CD1c-positive myeloid dendritic cell (primary cell): Measurements from ENCODE around the gene EML1.

Experiments
- DNase-seq: peaks from one replicate; pipeline ENCODE4 v3.0.0-alpha.2; 2016; ENCODE audit errors: extremely low spot score

The EML1 gene

DNA sequence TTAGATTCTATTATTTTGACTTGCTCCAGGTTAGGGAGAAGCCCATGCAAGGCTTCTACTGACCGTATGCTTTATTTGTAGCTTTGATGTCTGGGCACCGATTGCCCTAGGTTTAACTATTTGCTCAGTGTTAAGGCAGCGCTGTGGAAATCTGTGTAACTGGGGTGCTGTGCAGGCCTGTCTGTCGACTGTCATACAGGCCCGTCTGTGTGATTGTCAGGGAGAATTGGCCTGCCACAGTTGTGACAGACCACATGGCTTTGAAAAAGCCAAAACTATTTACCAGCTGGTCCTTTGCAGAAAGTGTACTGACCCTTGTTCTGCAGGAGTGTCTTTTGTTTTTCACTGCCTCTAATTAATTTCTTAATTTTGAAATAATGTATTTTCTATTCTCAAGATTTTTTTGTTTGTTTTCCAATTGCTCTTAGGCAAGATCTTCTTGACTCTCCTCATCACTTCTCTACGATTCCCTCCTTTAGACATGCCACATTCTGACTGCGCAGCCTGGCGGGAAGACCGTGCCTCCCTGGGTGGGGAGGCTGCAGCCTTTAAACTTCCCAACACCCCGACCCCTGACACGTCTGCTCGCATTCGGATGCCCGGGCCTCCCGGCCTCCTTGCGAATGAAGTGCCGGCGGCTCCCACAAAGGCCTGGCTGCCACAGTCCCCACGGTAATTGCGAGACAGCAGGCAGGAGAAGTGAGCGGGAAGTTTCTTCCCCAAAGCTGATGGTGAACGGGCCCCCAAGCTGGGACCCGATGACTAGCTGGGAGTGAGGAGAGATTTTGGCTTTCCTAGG is 173.0 kb downstream of the EML1 start:
- DNase-seq = no peak

DNA sequence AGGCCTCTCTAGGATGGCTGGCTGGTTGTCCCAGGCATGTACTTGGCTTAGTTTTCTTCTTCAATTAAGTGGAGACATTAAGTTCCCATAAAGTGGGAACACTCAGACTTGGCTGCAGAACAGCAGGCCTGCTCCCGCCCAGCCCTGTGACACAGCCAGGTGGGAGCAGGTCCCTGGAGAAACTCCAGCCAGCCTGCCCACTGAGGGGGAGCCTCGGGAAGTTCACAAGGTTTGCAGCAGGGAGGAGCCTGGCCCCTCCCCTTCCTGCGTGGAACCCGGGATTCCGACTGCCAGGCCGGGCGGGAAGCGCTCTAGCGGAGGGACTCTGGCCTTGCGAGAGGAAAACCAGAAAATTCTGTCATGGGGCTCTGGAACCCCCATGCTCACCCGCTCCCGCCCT is 173.7 kb downstream of the EML1 start:
- DNase-seq = no peak

DNA sequence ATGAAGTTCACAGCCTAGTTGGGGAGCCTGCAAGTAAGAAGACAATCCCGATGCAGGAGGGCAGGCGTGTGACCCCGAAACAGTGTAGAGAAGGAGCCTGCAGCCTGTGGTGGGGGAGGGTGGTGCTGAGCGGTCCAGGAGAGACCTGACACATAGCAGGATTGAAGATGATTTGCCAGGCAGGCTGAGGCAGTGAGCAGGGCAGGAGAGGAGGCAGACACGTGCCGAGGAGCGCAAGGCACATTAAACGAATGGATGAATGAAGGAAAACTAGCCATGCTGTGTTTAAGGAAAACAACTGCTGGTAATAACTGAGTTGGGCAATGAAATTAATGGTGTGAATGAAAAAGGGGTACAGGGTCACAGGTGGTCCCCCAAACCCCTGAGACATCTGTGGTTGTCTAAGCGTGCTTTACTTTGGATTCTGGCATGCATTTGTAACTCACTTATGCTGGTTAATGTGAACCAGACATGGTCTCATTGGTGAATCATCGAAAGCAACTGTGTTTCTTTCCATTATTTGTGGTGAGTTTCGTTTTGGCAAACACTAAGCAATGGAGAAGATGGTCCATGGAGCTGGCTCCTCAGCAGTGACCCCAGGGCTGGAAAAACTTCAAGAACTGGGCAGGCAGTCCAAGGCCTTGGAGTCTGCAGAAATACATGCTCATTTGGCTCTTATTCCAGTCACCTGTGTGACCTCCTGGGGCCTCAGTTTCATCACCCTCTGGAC is 175.1 kb downstream of the EML1 start:
- DNase-seq = no peak

DNA sequence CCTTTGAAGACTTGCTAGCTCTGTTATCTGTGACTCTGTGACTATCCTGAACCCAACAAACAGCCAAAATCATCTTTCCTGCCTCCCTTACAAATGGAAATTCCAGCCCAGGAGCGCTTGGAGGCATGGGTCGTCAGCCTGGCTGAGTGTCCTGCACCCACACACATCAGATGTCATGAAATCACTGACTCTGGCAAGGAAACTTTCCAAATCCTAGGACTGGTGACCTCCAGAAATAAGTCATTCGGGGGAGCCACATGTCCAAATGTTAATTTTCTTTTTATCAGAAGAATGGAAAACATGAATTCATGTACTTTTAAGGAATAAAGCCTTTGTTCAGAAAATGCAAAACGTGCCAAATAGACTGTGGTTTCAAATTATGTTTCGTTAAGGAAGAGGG is 175.7 kb downstream of the EML1 start:
- DNase-seq = no peak

DNA sequence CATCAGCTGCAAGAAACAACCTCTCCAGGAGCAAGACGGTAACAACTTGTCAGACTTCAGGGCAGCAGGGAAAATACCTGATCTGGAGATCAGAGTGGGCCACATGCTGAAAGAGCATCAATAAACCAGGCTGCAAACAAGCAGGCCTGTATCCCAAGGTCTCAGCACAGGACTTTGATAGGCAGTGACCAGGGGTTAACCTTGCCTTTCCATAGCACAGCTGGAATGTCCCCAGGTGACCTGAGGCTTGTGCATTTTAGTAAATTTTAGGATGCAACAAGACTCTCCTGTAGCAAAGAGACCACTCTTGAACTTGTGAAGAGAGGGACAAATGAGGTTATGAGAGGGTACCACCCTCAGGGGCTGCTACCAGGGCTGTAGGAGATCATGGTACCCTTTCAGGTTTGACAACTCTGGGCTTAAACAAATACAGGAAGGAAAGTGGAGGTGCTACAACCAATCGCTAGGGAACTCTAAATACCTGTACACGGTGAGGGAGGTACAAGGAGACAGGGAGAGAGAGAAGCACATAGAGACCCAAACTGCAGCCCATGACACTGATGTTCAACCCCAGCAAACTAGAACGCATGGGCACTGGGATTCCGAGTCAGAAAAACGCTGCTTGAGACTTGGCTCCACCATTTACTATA is 176.6 kb downstream of the EML1 start:
- no peak for DNase-seq

DNA sequence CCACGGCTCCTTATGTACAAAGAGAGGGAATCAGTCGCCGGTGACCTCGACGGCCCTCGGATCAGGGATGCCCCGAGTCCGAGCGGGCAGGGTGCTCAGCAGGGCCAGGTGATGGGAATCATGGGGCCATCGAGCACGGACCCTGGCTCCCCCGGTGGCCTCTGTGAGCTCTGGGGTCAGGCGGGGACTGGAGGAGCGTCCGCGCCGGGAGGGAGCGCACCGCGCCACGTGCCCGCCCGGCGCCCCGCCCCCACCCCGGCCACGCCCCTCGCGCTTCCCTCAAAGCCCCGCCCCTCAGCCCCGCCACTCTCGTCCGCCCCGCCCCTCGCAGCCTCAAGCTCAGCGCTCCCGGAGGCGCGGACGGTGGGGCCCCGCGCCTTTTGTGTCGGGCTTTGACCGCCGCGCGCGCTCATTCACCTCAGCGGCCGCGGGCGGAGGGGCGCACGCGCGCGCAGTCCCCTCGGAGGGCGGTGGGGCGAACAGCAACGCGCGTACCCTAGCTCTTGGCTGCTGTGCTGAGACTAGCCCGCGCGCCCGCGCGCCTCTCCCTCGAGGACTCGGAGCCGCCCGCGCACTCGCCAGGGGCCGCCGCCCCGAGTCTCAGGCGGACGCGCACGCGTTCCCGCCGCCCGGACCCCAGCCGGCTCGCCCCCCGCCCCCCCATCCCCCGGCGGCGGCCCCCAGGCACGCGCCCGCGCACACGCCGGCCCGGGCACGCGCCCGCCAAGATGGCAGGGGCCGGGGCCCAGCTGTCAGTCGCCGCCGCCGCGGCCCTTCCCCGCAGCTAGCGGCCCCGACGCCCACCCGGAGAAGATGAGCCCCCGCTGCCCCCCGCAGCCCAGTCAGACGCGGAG is 178.1 kb downstream of the EML1 start:
- DNase-seq = peak; percentile 83

DNA sequence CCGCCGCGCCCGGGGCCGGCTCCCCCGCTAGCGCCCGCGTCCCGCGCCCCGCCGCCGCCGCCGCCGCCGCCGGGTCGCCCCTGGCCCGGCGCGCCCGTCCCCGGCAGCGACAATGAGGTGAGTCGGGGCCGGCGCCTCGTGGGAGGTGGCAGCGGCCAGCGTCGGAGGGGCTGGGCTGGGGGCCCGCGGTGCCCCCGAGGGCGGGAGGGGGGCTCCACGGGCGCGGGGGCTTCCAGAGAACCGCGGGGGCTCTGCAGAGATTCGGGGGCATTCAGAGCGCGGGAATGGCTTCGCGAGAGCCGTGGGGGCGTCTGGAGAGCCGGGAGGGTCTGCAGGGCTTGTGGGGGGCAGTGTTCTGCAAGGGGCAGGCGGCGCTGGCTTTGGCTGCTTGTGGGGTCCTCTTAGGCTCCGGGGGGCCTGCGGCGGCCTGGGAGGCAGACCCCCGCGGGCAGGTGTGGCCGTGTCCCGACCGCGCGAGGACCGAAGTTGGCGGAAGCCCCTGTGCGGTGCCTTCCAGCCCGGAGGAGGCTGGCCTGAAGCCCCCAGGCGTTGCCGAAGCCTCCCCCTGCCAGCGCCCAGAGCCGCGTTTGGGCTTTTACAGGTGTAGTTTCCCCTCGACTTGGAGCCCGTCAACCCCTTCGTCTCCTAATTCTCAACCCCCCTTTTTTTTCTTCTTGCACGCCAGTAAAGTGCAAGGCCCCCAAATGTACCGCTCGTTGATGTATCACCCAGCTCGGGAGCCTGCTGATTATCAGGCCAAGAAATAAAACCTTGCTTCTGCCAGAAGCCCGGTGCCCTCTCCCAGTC is 178.9 kb downstream of the EML1 start:
- no peak for DNase-seq

DNA sequence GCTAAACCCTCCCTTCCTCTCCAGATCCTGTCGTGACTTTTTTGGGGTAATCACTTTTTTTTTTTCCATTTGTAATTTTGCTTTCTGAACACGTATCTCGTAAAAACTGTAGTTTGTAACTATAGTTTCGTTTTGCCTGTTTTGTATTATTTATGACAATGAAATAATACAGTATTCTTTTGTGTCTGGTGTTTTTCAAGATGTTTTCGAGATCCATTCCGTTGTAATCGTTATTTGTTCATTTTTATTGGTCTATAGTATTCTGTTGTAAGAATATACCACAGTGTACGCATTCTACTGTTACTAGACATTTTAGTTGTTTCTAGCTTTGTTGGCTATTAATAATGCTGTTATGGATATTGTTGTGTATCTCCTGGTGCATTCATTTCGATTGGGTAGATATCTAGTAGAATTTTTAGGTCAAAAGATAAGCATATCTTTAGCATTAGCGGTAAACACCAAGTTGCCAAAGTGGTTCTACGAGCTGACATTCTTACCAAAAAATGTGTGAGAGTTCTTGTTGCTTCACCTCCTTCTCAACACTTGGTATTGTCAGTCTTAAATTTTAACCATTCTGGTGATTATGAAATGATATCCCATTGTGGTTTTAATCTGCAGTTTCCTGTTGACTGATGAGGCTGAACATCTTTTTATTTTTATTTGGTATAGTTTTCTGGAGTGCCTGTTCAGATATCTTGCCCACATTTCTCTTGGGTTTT is 179.7 kb downstream of the EML1 start:
- no peak for DNase-seq

DNA sequence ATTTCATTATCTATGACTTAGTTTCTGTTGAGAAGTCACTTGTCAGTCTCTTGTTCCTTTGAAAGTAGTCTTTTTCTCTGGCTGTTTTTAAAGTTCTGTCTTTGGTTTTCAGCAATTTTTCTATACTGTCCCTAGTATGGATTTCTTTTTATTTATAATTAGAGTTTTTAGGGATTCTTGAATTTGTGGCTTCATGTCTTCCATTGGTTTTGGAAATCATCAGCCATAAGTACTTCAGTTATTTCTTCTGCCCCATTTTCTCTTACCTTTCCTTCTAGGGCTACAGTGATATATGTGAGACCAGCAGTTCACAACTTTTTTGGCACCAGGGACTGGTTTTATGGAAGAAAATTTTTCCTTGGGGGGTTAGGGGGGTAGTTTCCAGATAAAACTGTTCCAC is 182.0 kb downstream of the EML1 start:
- no peak for DNase-seq

DNA sequence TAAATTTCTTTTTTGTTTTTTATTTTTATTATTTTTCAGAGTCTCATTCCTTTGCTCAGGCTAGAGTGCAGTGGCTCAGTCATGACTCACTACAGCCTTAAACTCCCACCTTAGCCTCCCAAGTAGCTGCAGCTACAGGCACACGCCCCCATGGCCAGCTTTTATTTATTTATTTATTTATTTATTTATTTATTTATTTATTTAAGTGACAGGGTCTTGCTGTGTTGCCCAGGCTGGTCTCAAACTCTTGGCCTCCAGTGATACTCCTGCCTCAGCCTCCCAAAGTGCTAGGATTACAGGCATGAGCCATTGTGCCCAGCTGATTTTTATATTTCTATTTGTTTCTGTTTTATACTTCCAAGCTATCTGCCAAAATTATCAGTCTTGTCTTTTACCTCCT is 182.8 kb downstream of the EML1 start:
- no peak for DNase-seq

DNA sequence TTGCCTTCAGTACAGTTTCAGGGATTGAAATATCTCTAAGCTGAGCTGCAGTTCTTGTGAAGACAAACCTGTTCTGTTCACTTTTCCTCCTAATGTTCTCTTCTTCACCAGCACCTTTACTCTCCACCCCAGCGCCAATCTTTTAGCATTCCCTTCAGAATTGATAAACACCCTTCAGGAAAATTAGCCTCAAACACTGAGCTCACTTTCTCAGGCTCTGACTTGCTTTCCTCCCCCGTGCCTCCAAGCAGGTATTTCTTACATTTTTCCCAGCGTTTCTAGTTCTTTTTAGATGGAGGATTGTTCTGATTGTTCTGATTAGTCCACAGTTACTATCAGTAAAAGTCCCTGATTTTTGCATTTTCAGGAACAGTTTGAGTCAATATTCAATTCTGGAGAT is 183.5 kb downstream of the EML1 start:
- no peak for DNase-seq

DNA sequence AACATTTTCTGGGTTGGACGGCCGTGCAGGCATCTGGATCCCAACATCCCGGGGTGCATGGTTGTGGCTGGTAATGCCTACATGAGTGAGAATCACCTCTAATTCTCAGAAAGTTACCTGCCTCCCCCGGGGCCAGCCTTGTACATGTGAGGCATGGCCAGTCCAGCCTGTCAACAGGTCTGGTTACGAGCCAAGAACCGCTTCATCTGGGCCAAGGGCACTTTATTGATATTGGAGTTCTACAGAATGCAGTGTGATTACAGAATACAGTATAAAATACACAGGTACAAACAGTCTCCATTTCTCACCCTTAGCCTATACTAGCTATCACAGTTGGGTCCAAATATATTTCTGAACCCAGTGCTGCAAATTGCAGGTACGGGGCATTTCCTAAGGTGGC is 187.1 kb downstream of the EML1 start:
- no peak for DNase-seq

DNA sequence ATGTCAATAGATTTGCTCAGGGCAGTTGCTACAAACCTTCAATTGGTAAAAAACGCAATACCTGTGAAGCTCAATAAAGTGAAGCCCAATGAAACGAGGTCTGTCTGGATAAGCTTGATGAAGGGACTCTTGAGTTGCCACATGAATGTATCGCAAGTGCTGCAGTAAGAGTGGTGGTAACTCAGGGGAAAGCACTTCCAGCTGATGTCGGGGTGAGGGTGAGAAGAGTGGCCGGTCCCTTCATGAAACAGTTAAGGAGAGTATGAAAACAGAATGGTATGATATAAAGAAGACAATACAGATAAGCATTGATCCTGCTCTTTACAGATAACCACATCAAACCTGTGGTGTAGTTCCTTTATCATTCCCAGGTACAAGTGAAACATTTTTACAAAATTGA is 188.6 kb downstream of the EML1 start:
- DNase-seq = no peak

DNA sequence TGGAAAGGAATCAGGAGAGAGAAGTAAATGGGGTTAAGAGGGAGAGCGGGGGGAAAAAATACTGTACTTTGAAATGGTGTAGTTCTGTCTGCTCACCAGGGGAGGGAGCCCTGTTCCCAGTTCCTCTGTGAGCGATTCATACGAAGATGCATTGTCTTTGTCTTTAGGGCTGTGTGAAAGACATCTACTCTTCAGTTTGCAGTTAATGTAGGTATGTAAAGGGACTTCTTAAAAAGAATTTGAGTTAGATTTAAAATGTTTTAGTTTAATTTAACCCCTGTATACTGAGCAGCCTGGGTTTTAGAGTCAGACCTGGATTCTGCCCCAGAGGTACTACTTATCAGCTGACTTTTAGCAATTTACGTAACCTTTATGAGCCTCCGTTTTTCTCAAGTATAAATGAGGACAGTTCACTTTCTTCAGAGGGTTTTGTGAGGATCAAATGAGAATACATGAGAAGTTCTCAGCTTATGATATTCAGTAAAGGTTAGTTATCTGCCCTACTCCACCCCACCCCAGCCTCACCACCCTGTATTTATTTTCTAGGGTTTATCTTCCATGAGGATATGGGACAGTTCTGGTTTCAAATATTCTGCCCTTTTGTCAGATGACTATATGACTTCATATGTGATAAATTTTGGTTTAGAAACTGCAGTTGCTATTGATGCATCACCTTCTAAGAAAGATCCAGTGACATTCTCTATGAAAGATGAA is 189.5 kb downstream of the EML1 start:
- DNase-seq = peak; percentile 79

DNA sequence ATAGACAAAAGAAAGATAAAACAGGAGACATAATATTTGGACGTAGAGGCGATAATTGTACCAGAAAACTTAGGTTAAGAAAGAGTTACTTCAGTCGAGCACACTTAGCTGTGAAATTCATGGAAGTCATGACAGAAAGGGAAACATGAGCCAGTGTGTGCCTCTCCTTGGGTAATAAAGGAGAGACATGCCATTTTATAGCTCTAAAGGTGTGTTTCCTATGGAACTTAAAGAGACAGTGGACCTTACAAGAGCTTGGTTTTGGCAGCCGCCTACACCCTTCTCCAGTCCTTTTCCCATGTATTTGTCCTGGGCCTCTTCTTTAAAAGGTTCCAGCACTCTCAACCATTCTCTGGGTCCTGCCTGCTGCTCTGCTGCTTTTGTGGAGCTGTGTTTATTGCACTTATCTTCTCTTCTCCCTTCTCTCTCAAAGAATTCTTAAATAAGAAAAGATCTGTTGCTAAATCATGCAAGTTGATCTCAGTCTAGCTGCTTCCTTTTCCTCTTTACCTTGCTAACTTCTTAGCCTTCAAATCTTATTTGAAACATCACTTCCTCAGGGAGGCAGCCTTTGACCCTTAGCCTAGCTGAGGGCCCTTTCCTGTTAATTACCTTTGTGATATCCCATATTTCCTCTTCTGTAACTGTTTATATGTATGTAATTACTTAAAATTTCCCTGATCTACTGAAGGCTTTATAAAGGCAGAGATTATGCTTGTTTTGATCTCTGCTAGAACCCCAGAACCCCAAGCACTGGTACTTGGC is 190.2 kb downstream of the EML1 start:
- peak; percentile 21 for DNase-seq

DNA sequence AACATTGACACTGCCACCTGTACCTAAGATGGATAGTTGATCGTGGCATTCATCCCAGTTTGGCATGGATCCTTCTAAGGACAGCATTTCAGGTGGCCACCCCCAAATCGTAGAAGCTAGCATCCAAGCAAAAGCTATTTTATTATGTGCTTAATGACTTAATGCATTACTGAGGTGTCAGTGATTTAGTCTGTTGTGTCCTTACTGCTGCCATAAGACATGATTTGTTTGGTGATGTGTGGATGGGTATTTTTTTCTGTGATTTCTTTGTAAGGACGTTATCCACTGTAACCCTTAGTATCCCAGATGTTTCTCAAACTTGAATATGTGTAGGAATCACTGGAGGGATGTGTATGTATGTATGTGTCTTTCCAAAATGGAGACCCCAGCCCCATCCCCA is 190.8 kb downstream of the EML1 start:
- no peak for DNase-seq

DNA sequence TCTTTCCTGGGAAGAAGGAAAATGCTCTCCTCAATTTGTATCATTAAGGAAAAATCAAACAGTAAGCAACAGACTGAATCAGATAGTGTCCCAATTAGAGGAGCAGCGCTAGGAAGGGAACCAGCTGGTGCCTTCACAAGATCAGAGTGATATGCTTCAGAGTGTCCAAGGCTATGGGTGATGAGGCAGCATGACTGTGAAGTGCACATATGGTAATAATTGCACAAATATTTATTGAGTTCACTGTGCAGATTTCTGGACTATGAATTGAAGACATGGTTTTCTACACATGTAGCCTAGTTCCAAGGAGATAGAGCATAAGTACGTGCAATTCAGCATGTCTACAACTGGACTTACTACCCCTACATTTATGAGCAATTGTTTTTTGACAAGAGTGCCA is 193.2 kb downstream of the EML1 start:
- DNase-seq = no peak

DNA sequence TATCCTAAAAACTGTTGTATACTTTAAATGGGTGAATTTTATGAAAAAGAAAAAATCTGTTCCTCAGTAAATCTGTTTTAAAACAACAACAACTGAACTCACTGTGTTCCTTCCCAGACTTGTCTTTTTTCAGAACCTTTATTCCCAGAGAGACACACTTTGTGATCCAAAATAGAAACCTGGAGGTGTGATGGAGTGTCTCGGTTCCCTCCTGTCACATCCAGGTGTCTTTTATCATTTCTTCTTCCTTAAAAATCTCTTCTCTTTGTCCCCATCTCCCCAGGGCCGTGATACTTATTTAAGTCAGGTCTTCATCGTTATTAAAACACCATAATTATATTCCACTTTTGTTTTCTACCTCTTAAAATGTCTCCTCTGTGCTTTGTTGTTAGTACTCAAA is 195.8 kb downstream of the EML1 start:
- DNase-seq = no peak
